ENCODE measurements around the gene CXXC5. TPM values are rescaled to one million over a fixed set of nuclear protein-coding genes. Genes with fewer than 3 reads are reported as not detected.
A peak's percentile ranks its signal among the peaks of the same experiment; 100 is the strongest.

Gene CXXC5
- total RNA-seq, 4 donors from 2014 or later = 26.5 to 50.7 (median 36.2) TPM

GRCh38 chr5:139658501-139658927 is 10.4 kb downstream of the CXXC5 start:
- TF ChIP-seq EP300 (IDR thresholded peaks at IDR 0.05; ENCODE audit: low read depth) (no peak), CTCF (IDR thresholded peaks at IDR 0.05) (no peak), POLR2A (IDR thresholded peaks at IDR 0.05) (no peak), POLR2AphosphoS5 (IDR thresholded peaks at IDR 0.05) (no peak)
- intact Hi-C loops (cut with DNase I; ENCODE audit: low total_unique reads) (no loop called here), in situ Hi-C loops (cut with MboI; ENCODE audit: low pct_ligation_motif_present in 1 of 4, low pct_unique_long_range_greater_than_20kb in 1 of 4, low sequenced_read_pairs in 3 of 4) (no loop called here)
- Histone ChIP-seq H3K27me3 (no peaks in the 10 kb centered on the region), H3K4me1 (peaks cover 65 to 84% (median 74%) of the 10 kb centered on the region in 4 donors), H3K36me3 (no peaks in the 10 kb centered on the region), H3K9me3 (no peaks in the 10 kb centered on the region), H3K27ac (peak overlapping the region; percentile 84 to 96 (median 90)), H3K4me3 (no peak overlapping the region)
- WGBS, 2 donors (ENCODE audit: low coverage in 1 of 2) = 31% methylated on average over 10 of the region's 14 CpGs; no CpG with 5 or more reads in 1 of the 2 donors
- no peak for DNase-seq

- in situ Hi-C loops (cut with MboI; ENCODE audit: low pct_ligation_motif_present in 1 of 4, low pct_unique_long_range_greater_than_20kb in 1 of 4, low sequenced_read_pairs in 3 of 4) = no loop called here
- no peak for DNase-seq
- Histone ChIP-seq H3K4me3 (peak overlapping the region in 2 of 4 donors; percentile 7 to 8), H3K27ac (peak overlapping the region; percentile 84 to 96 (median 90)), H3K27me3 (no peaks in the 10 kb centered on the region), H3K36me3 (no peaks in the 10 kb centered on the region), H3K4me1 (peaks cover 59 to 78% (median 72%) of the 10 kb centered on the region in 4 donors), H3K9me3 (no peaks in the 10 kb centered on the region)
- TF ChIP-seq POLR2A (IDR thresholded peaks at IDR 0.05) (no peak), EP300 (IDR thresholded peaks at IDR 0.05; ENCODE audit: low read depth) (no peak), CTCF (IDR thresholded peaks at IDR 0.05) (no peak), POLR2AphosphoS5 (IDR thresholded peaks at IDR 0.05) (peak in 2 of 3 donors; percentile 6 to 36)
- intact Hi-C loops (cut with DNase I; ENCODE audit: low total_unique reads) = no loop called here
- 36% methylated on average over 14 of the region's 15 CpGs; no CpG with 5 or more reads in 1 of the 2 donors for WGBS, 2 donors (ENCODE audit: low coverage in 1 of 2)
Observed at GRCh38 chr5:139658928-139659667, 10.9 kb downstream of the CXXC5 start.

GRCh38 chr5:139659695-139660101 is 11.5 kb downstream of the CXXC5 start:
- in situ Hi-C loops (cut with MboI; ENCODE audit: low pct_ligation_motif_present in 1 of 4, low pct_unique_long_range_greater_than_20kb in 1 of 4, low sequenced_read_pairs in 3 of 4) = no loop called here
- H3K27me3 ChIP-seq = no peaks in the 10 kb centered on the region
- H3K9me3 ChIP-seq = no peaks in the 10 kb centered on the region
- TF ChIP-seq POLR2AphosphoS5 (IDR thresholded peaks at IDR 0.05) = no peak
- no peak for TF ChIP-seq CTCF (IDR thresholded peaks at IDR 0.05)
- no peak for TF ChIP-seq POLR2A (IDR thresholded peaks at IDR 0.05)
- WGBS, 2 donors (ENCODE audit: low coverage in 1 of 2) = 49% methylated on average over 9 of the region's 13 CpGs; no CpG with 5 or more reads in 1 of the 2 donors
- H3K27ac ChIP-seq = peak overlapping the region; percentile 84 to 96 (median 90)
- no peaks in the 10 kb centered on the region for H3K36me3 ChIP-seq
- intact Hi-C loops (cut with DNase I; ENCODE audit: low total_unique reads) = no loop called here
- H3K4me3 ChIP-seq = peak overlapping the region in 2 of 4 donors; percentile 7 to 8
- DNase-seq = no peak
- peaks cover 57 to 73% (median 70%) of the 10 kb centered on the region in 4 donors for H3K4me1 ChIP-seq

GRCh38 chr5:139660105-139660922 is 12.2 kb downstream of the CXXC5 start:
- intact Hi-C loops (cut with DNase I; ENCODE audit: low total_unique reads) (no loop called here), in situ Hi-C loops (cut with MboI; ENCODE audit: low pct_ligation_motif_present in 1 of 4, low pct_unique_long_range_greater_than_20kb in 1 of 4, low sequenced_read_pairs in 3 of 4) (no loop called here)
- peak overlapping the region in 2 of 4 donors; percentile 8 to 18 for H3K4me3 ChIP-seq
- DNase-seq = peak; percentile 82
- peak overlapping the region; percentile 84 to 96 (median 90) for H3K27ac ChIP-seq
- peaks cover 52 to 67% (median 64%) of the 10 kb centered on the region in 4 donors for H3K4me1 ChIP-seq
- H3K36me3 ChIP-seq = no peaks in the 10 kb centered on the region
- TF ChIP-seq CTCF (IDR thresholded peaks at IDR 0.05) (peak in 1 of 5 experiments; percentile 12), POLR2A (IDR thresholded peaks at IDR 0.05) (peak; percentile 54), POLR2AphosphoS5 (IDR thresholded peaks at IDR 0.05) (peak; percentile 42 to 68 (median 61)), EP300 (IDR thresholded peaks at IDR 0.05; ENCODE audit: low read depth) (no peak)
- H3K9me3 ChIP-seq = no peaks in the 10 kb centered on the region
- H3K27me3 ChIP-seq = no peaks in the 10 kb centered on the region
- WGBS, 2 donors (ENCODE audit: low coverage in 1 of 2) = 48% methylated on average over 7 of the region's 14 CpGs; no CpG with 5 or more reads in 1 of the 2 donors
